ENCODE measurements around the gene MTMR12.

The MTMR12 gene

DNA sequence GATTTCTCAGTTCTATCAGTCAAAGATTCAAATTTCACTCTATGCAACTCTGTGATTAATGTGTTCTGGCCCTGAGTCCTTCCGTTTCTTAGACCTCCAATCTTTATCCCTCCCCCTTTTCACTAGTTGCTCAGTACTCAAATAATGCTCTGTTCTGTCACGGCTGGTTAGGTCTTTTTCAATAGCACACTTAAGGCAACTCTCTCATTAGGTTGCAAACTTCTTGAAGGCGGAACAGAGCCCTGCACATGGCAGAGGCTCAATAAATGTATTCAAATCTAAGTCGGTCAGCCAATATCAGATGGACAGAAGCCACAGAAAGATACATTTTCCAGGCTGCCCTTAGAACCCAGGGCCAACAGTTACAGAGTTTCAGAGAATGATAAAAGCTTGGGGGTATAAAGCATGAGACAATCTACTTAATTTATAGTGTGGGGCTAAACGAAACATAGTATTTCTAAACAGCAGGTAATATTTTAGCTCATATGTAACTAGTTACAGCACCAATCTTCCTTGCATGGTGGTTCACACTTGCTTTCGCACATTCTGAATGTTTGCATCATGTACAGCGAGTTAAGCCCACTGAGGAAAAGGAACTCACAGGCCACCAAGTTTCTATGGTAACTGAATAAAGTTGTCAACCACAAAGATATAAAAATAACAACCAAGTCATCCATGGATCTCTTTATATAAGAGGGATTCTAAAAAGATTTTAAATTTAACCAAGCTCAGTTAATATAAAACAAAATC lies 71.5 kb downstream of the MTMR12 start:
- Histone ChIP-seq H3K36me3 (peaks cover 3% of the 10 kb centered on the region; the same call in 1 of the 2 replicates), H3K4me3 (ENCODE audit: low read depth, low read length) (no peak overlapping the region), H3K4me1 (no peaks in the 10 kb centered on the region), H3K27me3 (no peaks in the 10 kb centered on the region), H3K9me3 (no peaks in the 10 kb centered on the region)
- DNase-seq: no peak
- TF ChIP-seq, protein P1, sequence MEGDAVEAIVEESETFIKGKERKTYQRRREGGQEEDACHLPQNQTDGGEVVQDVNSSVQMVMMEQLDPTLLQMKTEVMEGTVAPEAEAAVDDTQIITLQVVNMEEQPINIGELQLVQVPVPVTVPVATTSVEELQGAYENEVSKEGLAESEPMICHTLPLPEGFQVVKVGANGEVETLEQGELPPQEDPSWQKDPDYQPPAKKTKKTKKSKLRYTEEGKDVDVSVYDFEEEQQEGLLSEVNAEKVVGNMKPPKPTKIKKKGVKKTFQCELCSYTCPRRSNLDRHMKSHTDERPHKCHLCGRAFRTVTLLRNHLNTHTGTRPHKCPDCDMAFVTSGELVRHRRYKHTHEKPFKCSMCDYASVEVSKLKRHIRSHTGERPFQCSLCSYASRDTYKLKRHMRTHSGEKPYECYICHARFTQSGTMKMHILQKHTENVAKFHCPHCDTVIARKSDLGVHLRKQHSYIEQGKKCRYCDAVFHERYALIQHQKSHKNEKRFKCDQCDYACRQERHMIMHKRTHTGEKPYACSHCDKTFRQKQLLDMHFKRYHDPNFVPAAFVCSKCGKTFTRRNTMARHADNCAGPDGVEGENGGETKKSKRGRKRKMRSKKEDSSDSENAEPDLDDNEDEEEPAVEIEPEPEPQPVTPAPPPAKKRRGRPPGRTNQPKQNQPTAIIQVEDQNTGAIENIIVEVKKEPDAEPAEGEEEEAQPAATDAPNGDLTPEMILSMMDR (IDR thresholded peaks at IDR 0.05; ENCODE audit: low read depth, low read length): no peak

- DNase-seq: no peak
- TF ChIP-seq, protein P1 (IDR thresholded peaks at IDR 0.05; ENCODE audit: low read depth, low read length): no peak
- no peaks in the 10 kb centered on the region for H3K4me1 ChIP-seq
- no peaks in the 10 kb centered on the region for H3K9me3 ChIP-seq
- no peaks in the 10 kb centered on the region for H3K27me3 ChIP-seq
- H3K36me3 ChIP-seq: peaks cover 8% of the 10 kb centered on the region; the same call in 1 of the 2 replicates
- no peak overlapping the region for H3K4me3 ChIP-seq (ENCODE audit: low read depth, low read length)
Observed at GRCh38 chr5:32239385-32239784, 73.4 kb downstream of the MTMR12 start.

- no peaks in the 10 kb centered on the region for H3K4me1 ChIP-seq
- TF ChIP-seq, protein P1 (IDR thresholded peaks at IDR 0.05; ENCODE audit: low read depth, low read length): no peak
- H3K9me3 ChIP-seq: no peaks in the 10 kb centered on the region
- peaks cover 14% of the 10 kb centered on the region; the same call in 1 of the 2 replicates for H3K36me3 ChIP-seq
- no peaks in the 10 kb centered on the region for H3K27me3 ChIP-seq
- H3K4me3 ChIP-seq (ENCODE audit: low read depth, low read length): no peak overlapping the region
- no peak for DNase-seq
Observed at GRCh38 chr5:32233696-32234447, 78.9 kb downstream of the MTMR12 start.

DNA sequence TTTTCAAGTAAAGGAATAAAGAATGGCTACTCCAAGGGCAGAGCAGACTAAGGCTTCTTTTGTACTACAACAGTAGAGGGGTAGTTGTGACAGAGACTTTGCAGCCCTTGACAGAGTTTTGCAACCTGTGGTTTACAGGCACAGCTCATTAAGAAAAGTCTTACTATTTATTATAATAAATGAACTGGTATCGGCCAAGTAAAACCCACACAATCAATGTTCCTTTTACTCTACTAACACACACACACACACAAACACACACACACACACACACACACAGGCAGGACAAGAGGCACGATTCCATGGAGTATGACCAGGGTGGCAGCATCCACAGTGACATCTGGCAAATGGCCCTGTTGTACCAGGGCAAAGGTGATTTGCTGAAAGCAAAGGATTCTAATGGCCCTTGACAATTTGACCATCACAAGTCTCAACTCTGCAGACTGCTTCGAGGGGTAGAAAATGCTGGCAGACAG lies 79.5 kb downstream of the MTMR12 start:
- peaks cover 12% of the 10 kb centered on the region; the same call in 1 of the 2 replicates for H3K36me3 ChIP-seq
- H3K4me1 ChIP-seq: no peaks in the 10 kb centered on the region
- H3K9me3 ChIP-seq: no peaks in the 10 kb centered on the region
- H3K27me3 ChIP-seq: no peaks in the 10 kb centered on the region
- H3K4me3 ChIP-seq (ENCODE audit: low read depth, low read length): no peak overlapping the region
- TF ChIP-seq, protein P1 (IDR thresholded peaks at IDR 0.05; ENCODE audit: low read depth, low read length): no peak
- no peak for DNase-seq

GRCh38 chr5:32232441-32233219 lies 80.1 kb downstream of the MTMR12 start:
- Histone ChIP-seq H3K27me3 (no peaks in the 10 kb centered on the region), H3K9me3 (no peaks in the 10 kb centered on the region), H3K4me1 (no peaks in the 10 kb centered on the region), H3K4me3 (ENCODE audit: low read depth, low read length) (no peak overlapping the region), H3K36me3 (peaks cover 12% of the 10 kb centered on the region; the same call in 1 of the 2 replicates)
- TF ChIP-seq, protein P1 (IDR thresholded peaks at IDR 0.05; ENCODE audit: low read depth, low read length): peak; percentile 87
- DNase-seq: peak; percentile 76

Measured in BE2C (cell line).